ENCODE results near the gene FAM3C. TPM values are rescaled to one million over a fixed set of nuclear protein-coding genes. Genes with fewer than 3 reads are reported as not detected.

FAM3C gene
- total RNA-seq, 4 donors from 2014 or later, result 44.3 to 129 (median 49.0) TPM

DNA sequence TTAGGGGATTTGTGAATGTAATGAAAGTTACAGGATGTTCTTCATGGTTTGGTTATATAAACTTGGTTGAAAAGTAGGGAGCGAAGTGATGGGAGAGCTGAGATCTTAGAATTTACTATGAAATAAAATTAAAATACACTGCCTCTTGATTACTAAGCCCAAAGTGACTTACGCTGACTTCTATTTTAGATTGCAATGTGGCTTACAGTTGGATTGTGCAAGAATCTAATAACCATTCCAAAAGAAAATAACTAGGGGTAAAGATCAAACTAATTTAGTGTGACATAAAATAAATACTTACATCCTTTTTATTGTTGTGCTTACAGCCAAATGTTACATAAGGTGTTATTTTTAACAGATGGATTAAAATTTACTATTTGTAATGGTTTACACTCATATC, 52.0 kb downstream of the FAM3C start:
- TF ChIP-seq, protein P1, sequence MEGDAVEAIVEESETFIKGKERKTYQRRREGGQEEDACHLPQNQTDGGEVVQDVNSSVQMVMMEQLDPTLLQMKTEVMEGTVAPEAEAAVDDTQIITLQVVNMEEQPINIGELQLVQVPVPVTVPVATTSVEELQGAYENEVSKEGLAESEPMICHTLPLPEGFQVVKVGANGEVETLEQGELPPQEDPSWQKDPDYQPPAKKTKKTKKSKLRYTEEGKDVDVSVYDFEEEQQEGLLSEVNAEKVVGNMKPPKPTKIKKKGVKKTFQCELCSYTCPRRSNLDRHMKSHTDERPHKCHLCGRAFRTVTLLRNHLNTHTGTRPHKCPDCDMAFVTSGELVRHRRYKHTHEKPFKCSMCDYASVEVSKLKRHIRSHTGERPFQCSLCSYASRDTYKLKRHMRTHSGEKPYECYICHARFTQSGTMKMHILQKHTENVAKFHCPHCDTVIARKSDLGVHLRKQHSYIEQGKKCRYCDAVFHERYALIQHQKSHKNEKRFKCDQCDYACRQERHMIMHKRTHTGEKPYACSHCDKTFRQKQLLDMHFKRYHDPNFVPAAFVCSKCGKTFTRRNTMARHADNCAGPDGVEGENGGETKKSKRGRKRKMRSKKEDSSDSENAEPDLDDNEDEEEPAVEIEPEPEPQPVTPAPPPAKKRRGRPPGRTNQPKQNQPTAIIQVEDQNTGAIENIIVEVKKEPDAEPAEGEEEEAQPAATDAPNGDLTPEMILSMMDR (IDR thresholded peaks at IDR 0.05), result no peak
- DNase-seq (ENCODE audit: low spot score), result no peak
- ATAC-seq (ENCODE audit: low FRiP score), result no peak

DNA sequence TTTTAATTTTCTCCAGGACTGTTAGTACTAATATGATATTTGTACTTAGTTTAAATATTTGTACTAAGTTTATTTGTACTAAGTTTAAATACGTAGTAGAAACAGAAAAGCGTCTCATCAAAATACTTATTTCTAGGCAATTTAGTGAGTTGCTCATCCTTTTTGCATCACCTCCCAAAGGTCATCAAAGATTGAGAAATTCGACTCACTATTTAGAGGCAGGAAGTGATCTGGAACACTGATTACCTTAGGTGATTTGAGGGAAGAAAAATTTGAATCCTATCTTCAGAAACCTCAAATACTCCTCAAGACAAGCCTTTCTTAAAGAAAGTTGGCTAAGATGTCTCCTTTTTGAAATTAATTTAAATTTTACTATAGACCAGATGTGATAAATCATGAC, 52.8 kb downstream of the FAM3C start:
- DNase-seq (ENCODE audit: low spot score), result no peak
- TF ChIP-seq, protein P1 (IDR thresholded peaks at IDR 0.05), result no peak
- no peak for ATAC-seq (ENCODE audit: low FRiP score)

DNA sequence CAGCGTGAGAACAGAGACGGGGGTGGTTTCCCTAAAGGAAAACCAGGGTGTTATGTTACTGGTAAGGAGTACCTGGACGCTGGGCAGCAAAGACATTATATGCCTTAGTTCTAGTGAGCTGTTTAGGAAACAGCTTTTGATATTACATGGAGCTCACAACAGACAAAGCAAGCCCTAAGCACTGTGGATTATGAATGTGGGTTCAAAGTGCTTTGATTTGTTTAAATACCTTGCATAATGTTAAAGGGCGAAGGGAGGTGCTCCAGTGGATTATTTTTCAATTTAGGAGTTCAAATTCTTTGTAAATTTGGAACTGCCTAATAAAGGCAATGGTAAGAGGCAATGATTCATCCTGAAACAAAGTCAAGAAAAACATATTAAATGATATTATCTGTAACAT, 53.5 kb downstream of the FAM3C start:
- TF ChIP-seq, protein P1 (IDR thresholded peaks at IDR 0.05), result no peak
- DNase-seq (ENCODE audit: low spot score) (no peak), ATAC-seq (ENCODE audit: low FRiP score) (no peak)

DNA sequence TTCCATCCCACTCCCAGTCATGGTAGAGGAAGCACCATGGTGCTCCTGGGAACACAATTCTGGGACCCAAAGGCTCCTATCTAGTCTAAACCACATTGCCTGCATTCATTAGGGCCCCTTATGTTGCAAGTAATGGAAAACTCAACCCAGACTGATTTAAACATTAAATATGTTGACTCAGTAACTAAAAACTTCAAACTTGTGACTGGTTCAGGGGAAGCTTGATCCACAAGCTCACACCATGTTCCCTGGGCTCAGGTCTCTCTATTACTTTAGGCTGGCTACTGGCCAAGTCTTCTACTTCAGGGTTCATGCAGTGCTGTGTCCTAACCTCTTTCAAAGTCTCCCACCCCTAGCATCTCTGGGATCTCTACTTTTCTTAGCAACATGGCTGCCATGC, 54.2 kb downstream of the FAM3C start:
- TF ChIP-seq, protein P1 (IDR thresholded peaks at IDR 0.05), result no peak
- no peak for ATAC-seq (ENCODE audit: low FRiP score)

DNA sequence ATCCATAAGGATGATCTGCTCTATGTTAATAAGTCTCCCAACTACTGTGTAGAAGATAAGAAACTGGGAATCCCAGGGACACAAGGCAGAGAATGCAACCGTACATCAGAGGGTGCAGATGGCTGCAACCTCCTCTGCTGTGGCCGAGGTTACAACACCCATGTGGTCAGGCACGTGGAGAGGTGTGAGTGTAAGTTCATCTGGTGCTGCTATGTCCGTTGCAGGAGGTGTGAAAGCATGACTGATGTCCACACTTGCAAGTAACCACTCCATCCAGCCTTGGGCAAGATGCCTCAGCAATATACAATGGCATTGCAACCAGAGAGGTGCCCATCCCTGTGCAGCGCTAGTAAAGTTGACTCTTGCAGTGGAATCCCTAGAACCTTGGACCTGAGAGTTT, 57.0 kb downstream of the FAM3C start:
- ATAC-seq (ENCODE audit: low FRiP score) (no peak), DNase-seq (ENCODE audit: low spot score) (no peak)
- TF ChIP-seq, protein P1 (IDR thresholded peaks at IDR 0.05), result no peak

More for the DNA sequence above, 54.2 kb downstream of the FAM3C start:
- no peak for DNase-seq (ENCODE audit: low spot score)

DNA sequence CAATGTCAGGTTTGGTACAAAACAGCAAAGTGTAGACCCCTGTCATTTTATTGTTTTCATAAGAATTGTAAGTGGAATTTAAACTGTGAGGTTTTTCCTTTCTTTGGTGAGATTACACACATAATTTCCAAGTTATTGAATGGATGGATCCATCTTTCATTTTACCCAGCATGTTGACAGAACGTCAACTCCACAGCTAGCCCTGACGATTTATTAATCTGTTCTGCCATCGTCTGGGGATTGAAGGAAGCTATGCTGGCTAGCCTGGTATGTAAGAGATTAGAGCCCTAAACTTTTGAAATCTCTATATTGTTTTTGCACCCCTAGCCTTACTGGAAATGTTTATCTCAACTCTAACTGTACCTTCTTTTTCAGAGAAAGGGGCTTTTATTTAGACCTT, 58.7 kb downstream of the FAM3C start:
- no peak for ATAC-seq (ENCODE audit: low FRiP score)

DNA sequence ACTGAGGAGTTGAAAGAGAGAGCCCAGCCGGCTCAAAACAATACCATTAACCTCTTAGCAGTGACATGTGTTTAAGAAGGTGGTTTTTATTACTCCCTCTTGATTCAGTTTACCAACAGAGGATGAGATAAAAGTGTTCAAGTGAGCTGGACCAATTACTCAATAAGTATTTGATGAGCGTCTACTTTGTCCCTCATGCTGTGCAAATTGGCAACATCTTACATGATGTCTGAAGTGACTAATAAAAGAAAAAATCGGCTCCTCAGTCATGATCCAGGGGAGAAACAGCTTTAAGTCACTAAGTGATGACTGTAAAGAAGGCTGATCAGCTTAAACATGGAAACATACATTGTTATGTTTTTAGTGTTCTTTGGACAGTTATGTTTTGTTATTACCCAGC, 59.5 kb downstream of the FAM3C start:
- no peak for ATAC-seq (ENCODE audit: low FRiP score)
- TF ChIP-seq, protein P1 (IDR thresholded peaks at IDR 0.05), result no peak
- DNase-seq (ENCODE audit: low spot score), result no peak

More for the DNA sequence above, 58.7 kb downstream of the FAM3C start:
- TF ChIP-seq, protein P1 (IDR thresholded peaks at IDR 0.05), result no peak
- no peak for DNase-seq (ENCODE audit: low spot score)
